ENCODE data around the gene CPA2. TPM values are rescaled to one million over a fixed set of nuclear protein-coding genes. Genes with fewer than 3 reads are reported as not detected.
"Not testable (repeated sequence)": the region's sequence is repeated elsewhere in the genome, so short reads cannot be mapped to it uniquely, and the experiment has no call there.

The CPA2 gene
- total RNA-seq, 2 donors from 2014 or later = not detected

DNA sequence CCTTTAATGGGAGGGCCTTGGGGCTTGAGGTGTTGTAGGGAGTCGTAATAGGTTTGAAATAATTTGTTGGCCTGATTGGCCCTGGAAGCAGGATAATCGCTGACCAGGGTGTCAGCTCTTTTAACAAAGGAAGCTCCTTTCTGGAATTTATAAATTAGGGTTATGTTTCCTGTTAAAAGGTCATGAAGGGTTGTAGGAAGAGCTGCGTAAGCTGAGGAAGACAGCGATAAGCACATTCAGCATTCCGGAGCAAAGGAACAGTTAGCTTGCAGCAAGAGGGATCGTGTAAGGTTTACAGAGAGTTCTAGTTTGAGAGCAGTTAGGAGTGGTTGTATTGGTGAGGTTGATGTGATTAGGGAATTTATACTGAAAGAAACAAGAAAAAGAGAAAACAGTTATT is 47.6 kb downstream of the CPA2 start:
- H3K27me3 Mint-ChIP-seq (ENCODE audit: low read depth) = no peaks in the 10 kb centered on the region
- no peaks in the 10 kb centered on the region for H3K9me3 Mint-ChIP-seq
- no peak for ATAC-seq (replicated peaks in 1 of 2)
- H3K4me1 Mint-ChIP-seq (ENCODE audit: low read depth) = peaks cover 6% of the 10 kb centered on the region
- H3K27ac Mint-ChIP-seq = no peak overlapping the region
- H3K36me3 Mint-ChIP-seq (ENCODE audit: insufficient read depth in 2 of 2) = no peaks in the 10 kb centered on the region
- DNase-seq = no peak
- no peak overlapping the region for H3K4me3 Mint-ChIP-seq

DNA sequence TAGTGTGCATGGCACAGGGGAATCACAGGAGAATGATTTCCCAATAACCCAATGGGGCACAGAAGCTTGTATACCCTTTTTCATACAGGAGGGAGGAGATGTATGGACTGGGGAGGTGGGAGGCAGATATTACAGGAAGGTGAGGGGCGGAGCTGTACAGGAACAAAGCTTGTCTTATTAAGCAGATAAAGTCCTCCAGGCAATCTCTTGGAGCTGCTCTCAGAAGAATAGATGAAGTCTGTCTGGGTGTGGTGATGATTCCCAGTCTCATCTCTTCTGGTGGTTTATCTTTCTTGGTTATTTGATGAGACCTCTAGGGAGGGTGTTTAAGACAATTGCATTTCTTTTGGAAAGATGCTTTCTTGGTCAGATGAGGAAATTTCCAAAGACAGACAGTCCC is 52.9 kb downstream of the CPA2 start:
- no peaks in the 10 kb centered on the region for H3K27me3 Mint-ChIP-seq (ENCODE audit: low read depth)
- ATAC-seq (replicated peaks in 1 of 2) (no peak), DNase-seq (no peak)
- no peak overlapping the region for H3K27ac Mint-ChIP-seq
- H3K36me3 Mint-ChIP-seq (ENCODE audit: insufficient read depth in 2 of 2) = no peaks in the 10 kb centered on the region
- H3K9me3 Mint-ChIP-seq = peaks cover 2 to 3% of the 10 kb centered on the region in 2 donors
- H3K4me3 Mint-ChIP-seq = no peak overlapping the region
- peaks cover 6% of the 10 kb centered on the region for H3K4me1 Mint-ChIP-seq (ENCODE audit: low read depth)

DNA sequence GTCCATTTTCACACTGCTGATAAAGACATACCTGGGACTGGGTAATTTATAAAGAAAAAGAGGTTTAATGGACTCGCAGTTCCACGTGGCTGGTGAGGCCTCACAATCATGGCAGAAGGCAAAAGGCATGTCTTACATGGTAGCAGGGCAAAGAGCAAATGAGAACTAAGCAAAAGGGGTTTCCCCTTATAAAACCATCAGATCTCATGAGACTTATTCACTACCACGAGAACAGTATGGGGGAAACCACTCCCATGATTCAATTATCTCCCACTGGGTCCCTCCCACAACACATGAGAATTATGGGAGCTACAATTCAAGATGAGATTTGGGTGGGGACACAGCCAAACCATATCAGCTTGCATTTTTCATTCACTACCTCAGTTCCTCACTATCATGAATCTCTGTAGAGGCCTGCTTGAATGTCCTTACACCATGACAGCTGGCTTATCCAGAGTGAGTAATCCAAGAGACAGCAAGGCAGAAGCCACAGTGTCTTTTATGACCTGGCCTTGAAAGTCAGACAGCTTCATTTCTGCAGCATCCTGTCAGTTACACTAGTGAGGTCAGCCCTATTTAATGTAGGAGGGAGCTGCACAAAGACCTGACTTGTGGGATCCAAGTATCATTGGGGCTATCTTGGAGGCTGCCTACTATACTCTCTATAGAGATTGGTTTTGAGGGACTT is 55.0 kb downstream of the CPA2 start:
- not testable (repeated sequence) for H3K27me3 Mint-ChIP-seq (ENCODE audit: low read depth); H3K27ac Mint-ChIP-seq; DNase-seq; H3K9me3 Mint-ChIP-seq; H3K36me3 Mint-ChIP-seq (ENCODE audit: insufficient read depth in 2 of 2); H3K4me1 Mint-ChIP-seq (ENCODE audit: low read depth); H3K4me3 Mint-ChIP-seq
- peak; percentile 75 to 83 for ATAC-seq (replicated peaks in 1 of 2)

DNA sequence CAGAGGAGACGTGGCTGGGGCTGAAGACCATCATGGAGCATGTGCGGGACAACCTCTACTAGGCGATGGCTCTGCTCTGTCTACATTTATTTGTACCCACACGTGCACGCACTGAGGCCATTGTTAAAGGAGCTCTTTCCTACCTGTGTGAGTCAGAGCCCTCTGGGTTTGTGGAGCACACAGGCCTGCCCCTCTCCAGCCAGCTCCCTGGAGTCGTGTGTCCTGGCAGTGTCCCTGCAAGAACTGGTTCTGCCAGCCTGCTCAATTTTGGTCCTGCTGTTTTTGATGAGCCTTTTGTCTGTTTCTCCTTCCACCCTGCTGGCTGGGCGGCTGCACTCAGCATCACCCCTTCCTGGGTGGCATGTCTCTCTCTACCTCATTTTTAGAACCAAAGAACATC is 56.0 kb downstream of the CPA2 start:
- Mint-ChIP-seq H3K4me3 (no peak overlapping the region), H3K9me3 (peaks cover 2 to 3% of the 10 kb centered on the region in 2 donors), H3K27me3 (ENCODE audit: low read depth) (no peaks in the 10 kb centered on the region), H3K4me1 (ENCODE audit: low read depth) (peaks cover 6% of the 10 kb centered on the region), H3K36me3 (ENCODE audit: insufficient read depth in 2 of 2) (no peaks in the 10 kb centered on the region), H3K27ac (no peak overlapping the region)
- DNase-seq (no peak), ATAC-seq (replicated peaks in 1 of 2) (no peak)

DNA sequence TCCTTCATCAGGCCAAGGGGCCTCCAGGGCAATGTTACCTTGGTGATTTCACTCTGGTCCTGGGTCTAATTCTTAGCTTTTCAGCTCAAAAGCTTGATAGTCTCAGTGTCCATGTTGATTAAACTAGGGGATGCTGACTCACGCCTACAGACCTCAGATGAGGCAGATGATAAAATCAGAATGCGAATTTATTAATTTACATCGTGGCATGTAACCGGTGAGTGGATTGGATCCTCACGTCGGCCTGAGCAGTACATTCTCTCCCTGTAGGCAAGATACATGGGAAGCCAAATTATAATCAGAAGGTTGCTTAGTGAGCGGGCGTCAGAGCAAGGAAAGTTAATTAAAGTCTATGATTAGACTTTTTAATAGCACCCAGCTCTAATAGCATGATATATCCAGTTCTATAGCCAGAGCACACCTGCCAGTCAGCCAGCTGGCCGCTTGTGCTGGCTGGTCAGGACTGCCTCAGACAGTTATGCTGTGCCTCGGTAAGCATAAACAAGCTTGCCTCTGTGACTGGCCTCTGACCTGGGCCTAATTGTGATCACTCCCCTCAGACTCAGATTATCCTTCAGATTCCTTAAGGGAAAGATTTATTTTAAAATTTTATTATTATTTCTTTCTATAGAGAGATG is 57.8 kb downstream of the CPA2 start:
- Mint-ChIP-seq H3K4me3 (no peak overlapping the region), H3K27me3 (ENCODE audit: low read depth) (no peaks in the 10 kb centered on the region), H3K4me1 (ENCODE audit: low read depth) (peaks cover 6% of the 10 kb centered on the region), H3K36me3 (ENCODE audit: insufficient read depth in 2 of 2) (no peaks in the 10 kb centered on the region), H3K9me3 (peaks cover 2 to 3% of the 10 kb centered on the region in 2 donors), H3K27ac (no peak overlapping the region)
- DNase-seq = no peak
- no peak for ATAC-seq (replicated peaks in 1 of 2)

DNA sequence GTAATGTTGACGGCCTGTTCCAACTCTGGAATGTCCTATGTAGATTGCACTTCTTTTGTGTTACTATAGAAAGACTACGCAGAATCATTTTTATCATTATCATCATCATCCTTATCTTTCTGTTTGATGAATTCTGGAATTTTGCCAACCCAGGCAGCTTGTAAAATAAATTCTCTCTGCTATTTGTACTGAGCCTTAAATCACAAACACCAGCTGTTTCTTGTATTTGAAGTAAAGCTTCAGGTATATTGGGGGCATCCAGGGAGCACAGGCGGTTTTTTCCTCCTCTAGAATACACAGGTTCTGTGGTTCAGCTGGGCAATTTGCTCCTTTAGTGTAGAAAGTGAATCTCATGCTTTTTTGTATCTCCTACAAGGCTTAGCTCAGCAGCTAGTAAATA is 63.0 kb downstream of the CPA2 start:
- H3K27ac Mint-ChIP-seq = no peak overlapping the region
- H3K36me3 Mint-ChIP-seq (ENCODE audit: insufficient read depth in 2 of 2) = no peaks in the 10 kb centered on the region
- no peak overlapping the region for H3K4me3 Mint-ChIP-seq
- H3K27me3 Mint-ChIP-seq (ENCODE audit: low read depth) = no peaks in the 10 kb centered on the region
- no peaks in the 10 kb centered on the region for H3K9me3 Mint-ChIP-seq
- no peak for DNase-seq
- ATAC-seq (replicated peaks in 1 of 2) = no peak
- no peaks in the 10 kb centered on the region for H3K4me1 Mint-ChIP-seq (ENCODE audit: low read depth)

DNA sequence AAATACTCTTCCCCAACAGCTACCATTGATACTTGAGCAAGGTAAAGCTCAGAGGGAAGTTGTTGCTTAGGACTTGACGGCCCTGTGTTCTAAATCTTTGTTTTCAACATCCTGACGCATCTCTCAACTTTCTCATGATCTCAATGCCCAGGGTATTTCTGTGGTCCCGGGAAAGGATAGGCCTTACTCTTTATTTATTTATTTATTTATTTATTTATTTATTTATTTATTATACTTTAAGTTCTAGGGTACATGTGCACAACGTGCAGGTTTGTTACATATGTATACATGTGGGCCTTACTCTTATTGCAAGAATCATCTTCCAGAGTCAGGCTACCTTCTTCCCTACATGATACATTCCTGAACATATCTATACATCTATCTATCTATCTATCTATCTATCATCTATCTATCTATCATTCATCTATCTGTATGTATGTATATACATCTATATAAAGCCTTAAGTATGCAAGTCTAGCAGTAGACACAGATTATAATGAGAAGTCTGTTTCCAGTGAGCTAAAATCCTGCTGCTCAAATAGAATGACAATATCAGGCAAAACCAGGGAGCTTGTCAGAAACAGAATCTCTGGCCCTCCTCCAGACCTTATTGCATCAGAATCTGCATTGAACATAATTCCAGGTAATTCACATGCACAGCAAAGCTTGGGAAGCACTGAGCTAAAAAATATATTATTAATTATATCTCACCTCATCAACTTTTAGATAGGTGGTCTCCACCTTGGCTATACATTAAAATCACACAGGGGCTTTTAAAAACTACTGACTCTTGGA is 65.8 kb downstream of the CPA2 start:
- no peak overlapping the region for H3K27ac Mint-ChIP-seq
- no peaks in the 10 kb centered on the region for H3K27me3 Mint-ChIP-seq (ENCODE audit: low read depth)
- ATAC-seq (replicated peaks in 1 of 2) (no peak), DNase-seq (no peak)
- H3K9me3 Mint-ChIP-seq = no peaks in the 10 kb centered on the region
- H3K36me3 Mint-ChIP-seq (ENCODE audit: insufficient read depth in 2 of 2) = no peaks in the 10 kb centered on the region
- H3K4me3 Mint-ChIP-seq = no peak overlapping the region
- H3K4me1 Mint-ChIP-seq (ENCODE audit: low read depth) = no peaks in the 10 kb centered on the region

DNA sequence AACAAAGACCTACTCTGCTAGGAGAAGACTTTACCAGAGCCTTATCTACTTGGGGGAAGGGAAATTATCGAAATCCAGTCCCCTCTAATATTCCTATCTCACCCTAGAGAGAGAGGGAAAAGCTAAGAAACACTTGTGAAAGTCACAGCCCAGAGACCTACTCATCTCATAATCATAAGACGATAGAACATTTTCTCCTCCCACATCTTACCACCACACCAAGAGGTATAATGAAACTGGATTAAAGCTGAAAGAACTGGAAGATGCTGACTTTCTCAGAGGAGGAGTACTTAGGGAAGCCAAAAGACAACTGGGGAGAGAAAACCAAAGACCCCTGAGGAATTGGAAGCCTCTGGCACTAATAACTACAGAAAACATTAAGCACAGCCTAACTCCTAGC is 67.2 kb downstream of the CPA2 start:
- H3K4me3 Mint-ChIP-seq = no peak overlapping the region
- no peaks in the 10 kb centered on the region for H3K9me3 Mint-ChIP-seq
- no peaks in the 10 kb centered on the region for H3K4me1 Mint-ChIP-seq (ENCODE audit: low read depth)
- H3K27me3 Mint-ChIP-seq (ENCODE audit: low read depth) = no peaks in the 10 kb centered on the region
- ATAC-seq (replicated peaks in 1 of 2) (no peak), DNase-seq (no peak)
- H3K27ac Mint-ChIP-seq = no peak overlapping the region
- no peaks in the 10 kb centered on the region for H3K36me3 Mint-ChIP-seq (ENCODE audit: insufficient read depth in 2 of 2)

DNA sequence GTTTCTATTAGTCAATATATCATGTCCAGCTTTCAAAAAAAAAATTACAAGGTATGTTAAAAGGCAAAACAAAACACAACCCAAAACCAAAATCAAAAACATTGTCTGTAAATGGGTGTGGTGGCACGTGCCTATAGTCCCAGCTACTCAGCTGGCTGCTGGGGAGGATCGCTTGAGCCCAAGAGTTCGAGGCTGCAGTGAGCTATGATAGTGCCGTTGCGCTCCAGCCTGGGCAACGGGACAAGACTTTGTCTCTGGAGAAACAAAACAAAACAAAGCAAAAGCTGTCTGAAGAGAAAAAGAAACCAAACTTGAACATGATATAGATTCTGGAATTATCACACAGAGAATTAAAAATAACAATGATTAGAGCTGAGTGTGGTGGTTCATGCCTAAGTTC is 67.6 kb downstream of the CPA2 start:
- Mint-ChIP-seq H3K9me3 (no peaks in the 10 kb centered on the region), H3K4me3 (no peak overlapping the region), H3K4me1 (ENCODE audit: low read depth) (no peaks in the 10 kb centered on the region), H3K36me3 (ENCODE audit: insufficient read depth in 2 of 2) (no peaks in the 10 kb centered on the region), H3K27me3 (ENCODE audit: low read depth) (no peaks in the 10 kb centered on the region), H3K27ac (no peak overlapping the region)
- no peak for ATAC-seq (replicated peaks in 1 of 2)
- no peak for DNase-seq

DNA sequence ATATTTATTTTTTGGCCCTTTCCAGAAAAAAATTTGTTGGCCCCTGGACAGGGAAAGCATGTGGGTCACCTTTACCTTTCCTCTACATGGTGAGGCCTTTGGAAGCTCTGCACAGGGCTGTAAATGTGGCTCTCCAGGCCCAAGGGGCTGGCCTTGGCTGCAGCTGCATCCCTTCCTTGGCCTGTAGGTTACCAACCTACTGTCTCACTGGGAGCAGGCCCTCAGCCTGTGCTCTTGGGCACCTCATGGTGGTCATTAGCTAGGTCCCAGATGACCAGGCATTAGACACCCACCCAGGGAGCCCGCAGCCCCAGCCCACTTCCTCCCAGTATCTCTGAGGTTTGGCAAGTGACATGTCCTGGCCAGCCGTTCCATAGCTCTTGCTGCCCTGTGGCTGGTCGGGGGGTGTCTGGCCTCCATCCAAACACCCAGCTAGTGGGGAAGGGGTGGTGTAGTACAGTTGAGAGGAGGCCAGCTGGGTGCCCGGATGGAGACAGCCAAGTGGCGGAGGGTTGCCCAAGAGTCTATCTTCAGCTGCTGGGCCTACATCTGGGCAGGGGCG is 70.8 kb downstream of the CPA2 start:
- Mint-ChIP-seq H3K9me3 (no peaks in the 10 kb centered on the region), H3K27me3 (ENCODE audit: low read depth) (no peaks in the 10 kb centered on the region), H3K4me1 (ENCODE audit: low read depth) (no peaks in the 10 kb centered on the region), H3K4me3 (no peak overlapping the region), H3K36me3 (ENCODE audit: insufficient read depth in 2 of 2) (no peaks in the 10 kb centered on the region), H3K27ac (no peak overlapping the region)
- ATAC-seq (replicated peaks in 1 of 2) (no peak), DNase-seq (no peak)

DNA sequence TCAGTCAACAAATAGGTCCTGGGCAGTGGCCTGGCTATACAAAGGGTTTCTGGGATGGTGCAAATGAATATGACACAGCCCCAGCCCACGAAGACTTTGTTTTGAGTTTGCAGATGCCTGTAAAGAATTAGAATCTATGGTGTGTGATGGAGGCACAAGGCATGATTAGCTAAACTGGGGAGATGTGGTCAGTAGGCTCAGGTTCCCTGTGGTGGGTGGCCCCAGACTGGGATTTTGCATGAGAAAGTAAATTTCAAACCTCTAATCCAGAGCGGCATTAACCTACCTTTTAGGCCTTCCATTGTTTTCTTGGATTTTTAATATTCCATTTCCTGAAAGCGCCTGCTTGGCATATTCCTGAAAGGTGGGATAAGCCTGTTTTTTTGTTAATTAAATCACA is 71.6 kb downstream of the CPA2 start:
- ATAC-seq (replicated peaks in 1 of 2) = no peak
- H3K9me3 Mint-ChIP-seq = no peaks in the 10 kb centered on the region
- no peak overlapping the region for H3K27ac Mint-ChIP-seq
- no peaks in the 10 kb centered on the region for H3K36me3 Mint-ChIP-seq (ENCODE audit: insufficient read depth in 2 of 2)
- DNase-seq = no peak
- H3K4me1 Mint-ChIP-seq (ENCODE audit: low read depth) = no peaks in the 10 kb centered on the region
- H3K27me3 Mint-ChIP-seq (ENCODE audit: low read depth) = no peaks in the 10 kb centered on the region
- H3K4me3 Mint-ChIP-seq = no peak overlapping the region
